H9 (cell line): ENCODE measurements around the gene PSTPIP1. TPM values are rescaled to one million over a fixed set of nuclear protein-coding genes. Genes with fewer than 3 reads are reported as not detected.

Experiments used
- DNase-seq: peaks from one replicate; pipeline ENCODE4 v3.0.0-alpha.2; 2017
- H2AFZ ChIP-seq: one replicate; pipeline ENCODE4 v1.6.1; 2013; ENCODE audit warnings: mild to moderate bottlenecking, low read length, control low read depth, moderate library complexity
- H2AK5ac ChIP-seq: 2 replicates; pipeline ENCODE4 v1.6.1; 2013; ENCODE audit warnings: low read length, control low read depth, mixed read lengths; ENCODE audit not compliant: insufficient read length
- H2BK120ac ChIP-seq: one replicate; pipeline ENCODE4 v1.6.1; 2013; ENCODE audit warnings: low read depth, mild to moderate bottlenecking, low read length, control low read depth, inconsistent platforms; ENCODE audit not compliant: poor library complexity, severe bottlenecking
- H2BK12ac ChIP-seq: 2 replicates; pipeline ENCODE4 v1.6.1; 2013; ENCODE audit warnings: low read length, control low read depth, mixed read lengths, low read depth; ENCODE audit not compliant: insufficient read length
- H2BK15ac ChIP-seq: 2 replicates; pipeline ENCODE4 v1.6.1; 2013; ENCODE audit warnings: low read depth, low read length, control low read depth
- H2BK20ac ChIP-seq: one replicate; pipeline ENCODE4 v1.6.1; 2013; ENCODE audit warnings: low read depth, mild to moderate bottlenecking, low read length, control low read depth, inconsistent platforms; ENCODE audit not compliant: poor library complexity, severe bottlenecking
- H2BK5ac ChIP-seq: 2 replicates; pipeline ENCODE4 v1.6.1; 2013; ENCODE audit warnings: low read length, control low read depth, mixed read lengths; ENCODE audit not compliant: insufficient read length
- H3K14ac ChIP-seq: 2 replicates; pipeline ENCODE4 v1.6.1; 2013; ENCODE audit warnings: low read length, control low read depth; ENCODE audit not compliant: insufficient read depth
- H3K18ac ChIP-seq: 2 replicates; pipeline ENCODE4 v1.6.1; 2013; ENCODE audit warnings: low read depth, mild to moderate bottlenecking, mixed read lengths, low read length, control low read depth; ENCODE audit not compliant: insufficient read length
- H3K23ac ChIP-seq: 2 replicates; pipeline ENCODE4 v1.6.1; 2013; ENCODE audit warnings: low read length, control low read depth, mixed read lengths, low read depth; ENCODE audit not compliant: insufficient read length
- H3K23me2 ChIP-seq: 2 replicates; pipeline ENCODE4 v1.6.1; 2013; ENCODE audit warnings: low read depth, mild to moderate bottlenecking, mixed read lengths, low read length, control low read depth; ENCODE audit not compliant: insufficient read length, poor library complexity, severe bottlenecking
- H3K27ac ChIP-seq: 2 replicates; pipeline ENCODE4 v1.5.1; 2013; ENCODE audit warnings: low read length, control low read depth, mixed read lengths, low read depth; ENCODE audit not compliant: insufficient read length
- H3K27me3 ChIP-seq: 2 replicates; pipeline ENCODE4 v1.6.1; 2013; ENCODE audit warnings: low read length, control low read depth, inconsistent platforms; ENCODE audit not compliant: insufficient read depth
- H3K4ac ChIP-seq: 2 replicates; pipeline ENCODE4 v1.6.1; 2013; ENCODE audit warnings: low read depth, mild to moderate bottlenecking, control low read depth, inconsistent platforms, low read length, moderate library complexity
- H3K4me1 ChIP-seq: 2 replicates; pipeline ENCODE4 v1.6.1; 2013; ENCODE audit warnings: low read length, control low read depth, inconsistent platforms; ENCODE audit not compliant: insufficient read depth
- H3K4me2 ChIP-seq: 2 replicates; pipeline ENCODE4 v1.6.1; 2013; ENCODE audit warnings: low read length, control low read depth, mixed read lengths; ENCODE audit not compliant: insufficient read length, insufficient read depth
- H3K56ac ChIP-seq: 2 replicates; pipeline ENCODE4 v1.6.1; 2013; ENCODE audit warnings: low read depth, mild to moderate bottlenecking, mixed read lengths, low read length, control low read depth; ENCODE audit not compliant: insufficient read length
- H3K79me1 ChIP-seq: 2 replicates; pipeline ENCODE4 v1.6.1; 2013; ENCODE audit warnings: low read depth, mild to moderate bottlenecking, moderate library complexity, low read length, control low read depth, inconsistent platforms; ENCODE audit not compliant: insufficient read depth, poor library complexity, severe bottlenecking
- H3K79me2 ChIP-seq: 2 replicates; pipeline ENCODE4 v1.6.1; 2013; ENCODE audit warnings: low read length, control low read depth, inconsistent platforms; ENCODE audit not compliant: insufficient read depth
- H3K9ac ChIP-seq: 2 replicates; pipeline ENCODE4 v1.6.1; 2013; ENCODE audit warnings: low read length, control low read depth, mixed read lengths; ENCODE audit not compliant: insufficient read length; ENCODE audit errors: extremely low read depth
- H3K9me3 ChIP-seq: one replicate; pipeline ENCODE4 v1.6.1; 2013; ENCODE audit warnings: low read depth, low read length, inconsistent platforms; ENCODE audit not compliant: control insufficient read depth
- H3T11ph ChIP-seq: one replicate; pipeline ENCODE4 v1.6.1; 2013; ENCODE audit warnings: mild to moderate bottlenecking, low read length, control low read depth, inconsistent platforms
- H4K20me1 ChIP-seq: one replicate; pipeline ENCODE4 v1.6.1; 2013; ENCODE audit not compliant: control insufficient read depth, insufficient read length, insufficient read depth
- H4K5ac ChIP-seq: 2 replicates; pipeline ENCODE4 v1.6.1; 2013; ENCODE audit warnings: low read depth, mild to moderate bottlenecking, mixed read lengths, low read length, control low read depth; ENCODE audit not compliant: insufficient read length
- H4K8ac ChIP-seq: replicated peaks from 2 replicates; pipeline ENCODE4 v1.6.1; 2013; ENCODE audit warnings: low read length, control low read depth, mixed read lengths, low read depth; ENCODE audit not compliant: insufficient read length
- H4K91ac ChIP-seq: 2 replicates; pipeline ENCODE4 v1.6.1; 2013; ENCODE audit warnings: low read depth, mild to moderate bottlenecking, moderate library complexity, mixed read lengths, low read length, control low read depth; ENCODE audit not compliant: insufficient read length
- H3K27ac Mint-ChIP-seq, 3 experiments: 2 replicates in 2 of 3; 3 replicates in 1 of 3; pipeline ENCODE4 v1.8.0; 2020 to 2021; ENCODE audit warnings: mixed read lengths in 3 of 3, mild to moderate bottlenecking in 1 of 3, moderate library complexity in 1 of 3
- H3K27me3 Mint-ChIP-seq: 2 replicates; pipeline ENCODE4 v1.8.0; 2021; ENCODE audit warnings: low read depth, mild to moderate bottlenecking, moderate library complexity, mixed read lengths
- H3K36me3 Mint-ChIP-seq, 3 experiments: 2 replicates in 2 of 3; 3 replicates in 1 of 3; pipeline ENCODE4 v1.8.0; 2020 to 2021; ENCODE audit warnings: low read depth in 3 of 3, mixed read lengths in 3 of 3; ENCODE audit not compliant: insufficient read depth in 1 of 3
- H3K4me1 Mint-ChIP-seq, 2 experiments: 2 replicates each; pipeline ENCODE4 v1.8.0; 2020; ENCODE audit warnings: mixed read lengths in 2 of 2
- H3K4me3 Mint-ChIP-seq, 2 experiments: 2 replicates in 1 of 2; 3 replicates in 1 of 2; pipeline ENCODE4 v1.8.0; 2020 to 2021; ENCODE audit warnings: mild to moderate bottlenecking in 2 of 2, mixed read lengths in 2 of 2, moderate library complexity in 1 of 2
- H3K9me3 Mint-ChIP-seq, 2 experiments: 2 replicates in 1 of 2; 3 replicates in 1 of 2; pipeline ENCODE4 v1.8.0; 2020; ENCODE audit warnings: mild to moderate bottlenecking in 2 of 2, mixed read lengths in 2 of 2, moderate library complexity in 1 of 2
- WGBS: extraction: QIAGEN DNeasy Blood & Tissue Kit; methylation state at CpG from one replicate; pipeline ENCODE4 v1.1.7; 2013; ENCODE audit warnings: missing lambda C conversion rate, low lambda C conversion rate, mixed read lengths; ENCODE audit not compliant: insufficient read length; ENCODE audit errors: extremely low coverage; 5-methylcytosine and 5-hydroxymethylcytosine counted together
- total RNA-seq: library from RNA; stranded (reverse); gene quantifications from 2 replicates; pipeline ENCODE4 v1.2.1, GENCODE V29; 2021
- TF ChIP-seq, protein P1 (sequence below): fragments of 200-600 bp; sonication (generic); conservative IDR thresholded peaks from 3 replicates; pipeline ENCODE4 v1.8.0; 2021; ENCODE audit warnings: antibody characterized with exemption, mild to moderate bottlenecking

Gene PSTPIP1
- total RNA-seq, 1 experiment from 2014 or later, result 1.8 TPM

DNA sequence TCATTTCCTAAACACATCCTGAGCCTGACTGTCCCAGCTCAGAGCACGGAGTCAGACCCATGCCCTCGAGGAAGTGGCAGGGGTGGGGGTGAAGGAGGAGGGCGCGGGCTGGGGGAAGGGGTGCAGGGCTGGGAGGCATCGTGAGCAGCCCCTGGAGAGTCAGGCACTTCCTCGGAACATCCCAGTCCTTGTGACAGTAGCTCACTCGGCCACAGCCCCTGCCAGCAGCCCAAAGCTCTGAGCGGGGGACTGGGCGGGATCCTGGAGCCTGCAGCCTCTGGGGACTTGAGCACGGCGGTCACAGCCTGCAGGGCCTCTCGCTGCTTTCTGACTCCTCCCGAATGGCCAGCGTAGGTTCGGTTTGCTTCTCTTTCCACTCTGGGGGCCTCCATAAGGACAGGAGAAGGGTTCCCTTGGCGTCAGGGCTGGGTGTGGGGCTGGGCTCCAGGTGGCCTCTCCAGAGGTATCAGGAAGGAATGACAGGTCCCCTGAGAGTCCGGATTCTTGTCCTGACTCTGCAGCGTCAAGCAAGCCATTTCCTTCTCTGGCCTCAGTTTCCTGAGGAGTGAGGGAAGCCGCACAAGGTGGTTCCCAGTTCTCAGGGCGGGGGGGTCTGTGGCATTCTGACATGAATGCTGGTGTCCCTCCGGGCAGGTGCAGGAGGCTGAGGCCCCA, 20.9 kb downstream of the PSTPIP1 start:
- Histone ChIP-seq H3K23ac (no peak overlapping the region), H4K8ac (no peak overlapping the region), H4K91ac (no peak overlapping the region), H2BK120ac (no peak overlapping the region), H2BK15ac (no peak overlapping the region), H2AK5ac (no peak overlapping the region), H3K4ac (no peak overlapping the region), H3K4me2 (no peak overlapping the region), H3K23me2 (no peaks in the 10 kb centered on the region), H3K4me1 (no peaks in the 10 kb centered on the region), H2BK12ac (no peak overlapping the region), H2AFZ (no peak overlapping the region), H3K9me3 (no peaks in the 10 kb centered on the region), H3K14ac (no peak overlapping the region), H2BK20ac (no peak overlapping the region), H3K27me3 (no peaks in the 10 kb centered on the region), H4K20me1 (no peaks in the 10 kb centered on the region), H3T11ph (no peak overlapping the region), H4K5ac (no peak overlapping the region), H3K9ac (no peak overlapping the region), H3K79me1 (no peaks in the 10 kb centered on the region), H3K56ac (no peak overlapping the region), H3K27ac (no peak overlapping the region), H2BK5ac (no peak overlapping the region), H3K79me2 (no peaks in the 10 kb centered on the region), H3K18ac (no peak overlapping the region)
- H3K27me3 Mint-ChIP-seq, result no peaks in the 10 kb centered on the region; the same call in 1 of the 2 replicates
- no peak for DNase-seq
- no peak overlapping the region for H3K27ac Mint-ChIP-seq
- H3K9me3 Mint-ChIP-seq, result no peaks in the 10 kb centered on the region
- no peak overlapping the region for H3K4me3 Mint-ChIP-seq
- no peaks in the 10 kb centered on the region for H3K36me3 Mint-ChIP-seq
- TF ChIP-seq, protein P1, sequence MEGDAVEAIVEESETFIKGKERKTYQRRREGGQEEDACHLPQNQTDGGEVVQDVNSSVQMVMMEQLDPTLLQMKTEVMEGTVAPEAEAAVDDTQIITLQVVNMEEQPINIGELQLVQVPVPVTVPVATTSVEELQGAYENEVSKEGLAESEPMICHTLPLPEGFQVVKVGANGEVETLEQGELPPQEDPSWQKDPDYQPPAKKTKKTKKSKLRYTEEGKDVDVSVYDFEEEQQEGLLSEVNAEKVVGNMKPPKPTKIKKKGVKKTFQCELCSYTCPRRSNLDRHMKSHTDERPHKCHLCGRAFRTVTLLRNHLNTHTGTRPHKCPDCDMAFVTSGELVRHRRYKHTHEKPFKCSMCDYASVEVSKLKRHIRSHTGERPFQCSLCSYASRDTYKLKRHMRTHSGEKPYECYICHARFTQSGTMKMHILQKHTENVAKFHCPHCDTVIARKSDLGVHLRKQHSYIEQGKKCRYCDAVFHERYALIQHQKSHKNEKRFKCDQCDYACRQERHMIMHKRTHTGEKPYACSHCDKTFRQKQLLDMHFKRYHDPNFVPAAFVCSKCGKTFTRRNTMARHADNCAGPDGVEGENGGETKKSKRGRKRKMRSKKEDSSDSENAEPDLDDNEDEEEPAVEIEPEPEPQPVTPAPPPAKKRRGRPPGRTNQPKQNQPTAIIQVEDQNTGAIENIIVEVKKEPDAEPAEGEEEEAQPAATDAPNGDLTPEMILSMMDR, result no peak
- H3K4me1 Mint-ChIP-seq, result 0 out of 4 replicates have a peak, but pooled peaks cover 0 to 4% of the 10 kb centered on the region in 2 experiments
- no CpG with 5 or more reads among the region's 21 CpGs for WGBS
